H54 (cell line): ENCODE measurements around the gene JMJD8.

ENCODE experiments used
- DNase-seq: peaks from one replicate; pipeline ENCODE4 v3.0.0; 2011; ENCODE audit warnings: low spot score, mixed read lengths; ENCODE audit not compliant: insufficient read length
- FAIRE-seq: peaks from 3 replicates; lab custom pipeline; 2011; peaks lifted over from hg19 to GRCh38; lab: Jason Lieb, UNC
- POLR2A ChIP-seq: IDR thresholded peaks from 2 replicates; pipeline ENCODE4 v1.6.1; 2011; ENCODE audit warnings: low read depth, mild to moderate bottlenecking, low read length

JMJD8 gene

DNA sequence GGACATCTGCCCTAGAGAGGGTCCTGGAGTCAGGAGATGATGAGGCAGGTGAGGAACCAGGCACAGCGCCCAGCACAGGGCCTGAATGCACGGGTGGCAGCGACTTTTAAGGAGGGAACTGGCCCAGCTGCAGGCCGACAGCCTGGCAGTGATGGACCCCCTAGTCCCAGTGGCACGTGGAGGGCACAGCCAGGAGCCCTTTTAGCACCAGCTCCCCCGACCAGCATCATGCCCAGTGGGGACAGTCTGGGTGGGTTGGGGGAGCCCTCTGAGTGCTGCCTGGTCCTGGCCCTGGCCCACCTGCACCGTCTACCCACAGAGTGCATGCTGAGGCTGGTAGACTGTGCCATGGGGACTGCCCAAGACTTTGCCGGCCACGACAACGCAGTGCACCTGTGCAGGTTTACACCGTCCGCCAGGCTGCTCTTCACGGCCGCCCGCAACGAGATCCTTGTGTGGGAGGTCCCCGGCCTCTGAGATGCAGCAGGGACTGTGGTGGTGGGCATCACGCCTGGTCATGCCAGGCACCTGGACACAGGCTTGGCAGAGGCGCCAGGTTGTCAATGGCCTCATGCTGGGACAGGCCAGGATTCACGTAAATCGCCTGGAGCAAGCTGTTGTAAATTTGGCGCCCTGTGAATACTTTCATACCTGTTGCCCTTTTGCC, 16.9 kb downstream of the JMJD8 start:
- TF ChIP-seq POLR2A: no peak
- DNase-seq (no peak), FAIRE-seq (no peak)

DNA sequence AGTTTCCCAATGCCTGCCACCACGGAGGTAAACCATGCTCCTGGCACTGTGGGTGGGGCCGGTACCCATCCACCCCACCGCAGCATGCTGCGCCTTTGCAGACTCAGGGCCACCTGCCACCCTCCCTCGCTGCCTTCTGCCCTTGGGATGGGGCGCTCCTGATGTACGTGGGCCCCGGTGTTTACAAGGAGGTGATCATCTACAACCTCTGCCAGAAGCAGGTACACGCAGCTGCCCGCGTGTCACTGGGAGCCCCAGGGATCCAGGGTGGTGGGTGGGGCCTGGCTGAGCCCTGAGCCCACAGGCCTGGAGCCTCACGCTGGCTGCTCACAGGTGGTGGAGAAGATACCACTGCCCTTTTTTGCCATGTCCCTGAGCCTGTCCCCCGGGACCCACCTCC, 17.6 kb downstream of the JMJD8 start:
- DNase-seq: no peak
- no peak for FAIRE-seq
- no peak for TF ChIP-seq POLR2A

DNA sequence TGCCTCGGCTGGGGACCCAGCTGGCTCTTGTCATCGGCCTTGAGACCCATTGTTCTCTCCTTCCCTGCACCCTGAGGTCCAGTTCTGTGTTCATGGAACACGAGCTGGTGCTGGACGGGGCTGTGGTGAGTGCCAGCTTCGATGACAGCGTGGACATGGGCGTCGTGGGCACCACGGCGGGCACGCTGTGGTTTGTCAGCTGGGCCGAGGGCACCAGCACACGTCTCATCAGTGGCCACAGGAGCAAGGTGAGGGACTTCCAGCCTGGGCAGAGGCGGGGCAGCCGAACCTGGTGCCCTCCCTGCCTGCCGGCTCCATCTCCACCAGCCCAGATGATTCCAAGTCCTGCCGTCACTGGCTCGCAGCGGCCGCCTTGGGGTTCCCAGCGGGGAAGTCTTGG, 21.5 kb downstream of the JMJD8 start:
- no peak for TF ChIP-seq POLR2A
- FAIRE-seq: no peak
- DNase-seq: no peak

DNA sequence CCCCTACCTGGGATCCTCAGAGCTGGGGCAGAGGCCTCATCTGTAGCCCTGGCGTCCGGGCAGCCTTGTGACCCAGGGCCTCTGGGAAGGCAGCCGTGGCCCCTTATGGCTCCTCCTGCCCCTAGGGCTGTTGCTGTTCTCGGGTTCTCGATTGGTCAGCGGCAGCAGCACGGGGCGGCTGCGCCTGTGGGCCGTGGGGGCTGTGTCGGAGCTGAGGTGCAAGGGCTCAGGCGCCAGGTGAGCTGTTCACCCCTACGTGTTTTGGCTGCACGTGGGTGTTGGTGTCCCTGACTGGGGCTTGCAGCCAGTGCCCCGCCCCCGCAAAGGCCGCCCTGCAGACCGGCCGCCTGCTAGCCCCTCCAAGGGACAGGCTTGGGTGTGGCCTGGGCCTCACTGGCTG, 22.0 kb downstream of the JMJD8 start:
- DNase-seq (no peak), FAIRE-seq (no peak)

DNA sequence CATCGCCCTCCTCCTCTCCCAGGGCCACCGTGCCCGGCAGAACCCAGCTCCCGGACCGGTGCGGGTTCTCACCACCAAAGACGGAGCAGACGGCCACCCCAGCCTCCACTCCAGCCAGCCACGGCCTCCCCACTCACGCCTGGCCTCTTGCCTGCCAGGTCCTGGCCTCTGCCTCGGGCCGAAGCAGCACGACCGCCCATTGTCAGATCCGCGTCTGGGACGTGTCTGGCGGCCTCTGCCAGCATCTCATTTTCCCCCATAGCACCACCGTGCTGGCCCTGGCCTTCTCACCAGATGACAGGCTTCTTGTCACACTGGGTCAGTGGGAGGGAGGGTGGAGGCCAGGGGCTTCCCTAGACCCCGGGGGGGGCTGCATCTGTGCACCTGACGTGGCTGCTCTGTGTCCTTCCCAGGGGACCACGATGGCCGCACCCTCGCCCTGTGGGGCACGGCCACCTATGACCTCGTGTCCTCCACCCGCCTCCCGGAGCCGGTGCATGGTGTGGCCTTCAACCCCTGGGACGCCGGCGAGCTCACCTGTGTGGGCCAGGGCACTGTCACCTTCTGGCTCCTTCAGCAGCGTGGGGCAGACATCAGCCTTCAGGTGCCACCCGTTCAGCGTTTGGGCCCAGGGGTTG, 22.8 kb downstream of the JMJD8 start:
- no peak for FAIRE-seq
- DNase-seq: no peak
- TF ChIP-seq POLR2A: no peak

More for the DNA sequence above, 22.0 kb downstream of the JMJD8 start:
- TF ChIP-seq POLR2A: no peak

DNA sequence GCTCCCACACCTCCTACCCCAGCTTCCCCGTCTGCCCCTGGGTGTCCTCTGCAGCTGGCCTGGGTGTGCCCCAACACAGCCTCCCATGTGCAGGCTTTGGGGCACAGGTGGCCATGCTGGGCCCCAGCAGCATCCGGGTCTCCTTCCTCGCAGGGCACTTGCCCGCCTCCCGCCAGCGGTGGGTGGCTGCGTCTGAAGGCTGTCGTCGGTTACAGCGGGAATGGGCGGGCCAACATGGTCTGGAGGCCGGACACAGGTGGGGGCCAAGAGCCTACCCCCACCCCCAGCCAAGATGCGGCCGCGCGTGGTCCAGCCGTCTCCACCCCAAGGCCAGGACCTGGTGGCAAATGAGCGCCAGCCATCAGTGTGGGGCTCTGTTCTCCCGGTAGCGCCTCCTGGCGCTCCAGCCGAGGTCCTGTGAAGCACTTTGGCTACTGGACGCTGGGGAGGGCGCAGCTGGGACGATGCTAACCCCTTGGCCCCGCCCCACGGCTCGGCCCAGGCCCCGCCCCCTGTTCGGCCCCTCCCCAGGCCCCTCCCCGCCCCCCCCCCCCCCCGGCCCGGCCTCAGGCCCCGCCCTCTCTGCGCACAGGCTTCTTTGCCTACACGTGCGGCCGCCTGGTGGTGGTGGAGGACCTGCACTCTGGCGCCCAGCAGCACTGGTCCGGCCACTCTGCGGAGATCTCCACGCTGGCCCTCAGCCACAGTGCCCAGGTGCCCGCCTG, 23.5 kb downstream of the JMJD8 start:
- DNase-seq: no peak
- TF ChIP-seq POLR2A: no peak
- no peak for FAIRE-seq

DNA sequence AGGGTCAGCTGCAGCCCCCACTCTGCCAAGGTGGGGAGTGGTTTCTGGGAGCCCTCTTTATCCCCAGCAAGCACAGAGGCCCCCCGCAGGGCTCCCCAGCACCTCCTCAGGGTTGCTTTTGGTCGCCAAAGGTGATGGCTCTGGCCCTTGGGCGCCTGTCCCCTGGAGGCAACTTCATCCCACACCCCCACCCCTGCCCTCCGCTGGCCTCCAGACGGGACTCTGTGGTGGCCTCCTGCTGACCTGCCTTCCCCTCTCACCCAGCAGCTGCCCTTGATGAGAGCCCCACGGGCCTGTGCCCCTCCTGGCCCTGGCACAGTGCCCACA, 24.0 kb downstream of the JMJD8 start:
- DNase-seq (no peak), FAIRE-seq (no peak)
- TF ChIP-seq POLR2A: no peak

DNA sequence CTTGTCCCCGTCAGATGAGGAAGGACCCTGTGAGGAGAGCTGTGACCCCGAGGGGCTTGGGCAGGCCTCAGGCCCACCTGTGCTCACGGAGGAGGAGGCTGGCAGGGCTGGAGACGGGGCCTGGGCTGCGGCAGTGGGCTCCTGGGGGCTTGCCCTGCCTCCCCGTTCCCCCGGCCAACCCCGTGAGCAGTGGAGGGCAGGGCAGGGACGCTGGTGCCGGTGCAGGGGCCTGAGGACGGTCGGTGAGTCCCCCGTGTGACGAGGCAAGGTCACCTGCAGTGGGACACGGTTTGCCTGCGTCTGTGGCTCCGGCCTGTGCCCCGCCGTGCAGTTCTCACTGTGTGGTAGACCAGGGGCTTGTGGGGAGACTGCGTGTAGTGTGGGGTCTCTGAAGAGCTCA, 24.5 kb downstream of the JMJD8 start:
- FAIRE-seq (no peak), DNase-seq (no peak)
- no peak for TF ChIP-seq POLR2A

DNA sequence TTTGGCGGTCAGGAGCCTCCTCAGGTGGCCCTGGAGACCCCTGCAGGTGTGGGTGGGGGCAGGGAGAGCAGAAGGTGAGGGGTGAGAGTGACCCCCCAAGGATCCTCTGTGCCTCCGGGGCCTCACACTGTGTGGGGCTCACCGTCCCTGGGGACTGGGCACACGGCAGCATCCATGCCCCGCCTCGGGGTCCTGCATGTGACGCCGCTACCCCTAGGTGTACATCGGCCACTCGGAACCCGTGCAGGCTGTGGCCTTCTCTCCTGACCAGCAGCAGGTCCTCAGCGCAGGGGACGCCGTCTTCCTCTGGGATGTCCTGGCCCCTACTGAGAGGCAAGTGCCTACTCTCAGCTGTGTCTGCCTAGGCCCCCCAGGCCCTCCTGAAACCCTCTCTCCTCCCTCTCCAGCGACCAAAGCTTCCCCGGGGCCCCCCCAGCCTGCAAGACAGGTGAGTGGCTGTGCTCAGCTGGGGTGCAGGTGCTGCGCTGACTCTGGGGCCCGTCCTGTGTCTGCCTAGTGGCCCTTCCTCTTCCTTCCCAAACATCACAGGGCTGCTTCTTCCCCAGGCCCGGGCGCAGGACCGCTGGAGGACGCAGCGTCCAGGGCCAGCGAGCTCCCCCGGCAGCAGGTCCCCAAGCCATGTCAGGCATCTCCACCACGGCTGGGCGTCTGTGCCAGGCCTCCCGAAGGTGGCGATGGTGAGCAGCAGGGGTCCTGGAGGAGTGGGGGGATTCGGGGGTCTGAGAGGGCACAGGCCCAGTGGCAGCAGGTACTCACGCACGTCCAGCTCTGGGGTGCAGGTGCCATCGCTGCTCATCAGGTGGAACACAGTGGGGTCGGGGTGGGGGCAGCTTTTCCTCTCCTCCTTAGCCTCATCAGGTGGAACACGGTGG, 25.2 kb downstream of the JMJD8 start:
- DNase-seq (no peak), FAIRE-seq (no peak)
- no peak for TF ChIP-seq POLR2A

DNA sequence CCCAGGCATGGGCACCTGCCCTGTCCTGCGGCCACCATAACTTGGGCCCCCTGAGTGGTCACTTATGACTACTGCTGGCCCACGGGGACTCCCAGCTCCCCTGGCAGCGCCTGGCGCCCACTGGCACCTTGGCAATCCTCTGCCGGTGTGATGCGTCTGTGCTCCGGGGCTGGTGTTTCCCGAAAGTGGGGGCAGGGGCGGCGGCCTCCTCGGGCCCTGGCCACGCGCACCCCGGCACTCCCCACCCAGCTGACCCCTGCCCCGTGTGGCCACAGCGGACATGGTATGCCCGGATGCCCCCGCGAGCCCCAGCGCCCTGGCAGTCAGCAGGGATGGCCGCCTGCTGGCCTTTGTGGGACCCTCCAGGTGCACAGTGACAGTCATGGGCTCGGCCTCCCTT, 26.6 kb downstream of the JMJD8 start:
- DNase-seq (no peak), FAIRE-seq (no peak)
- no peak for TF ChIP-seq POLR2A

DNA sequence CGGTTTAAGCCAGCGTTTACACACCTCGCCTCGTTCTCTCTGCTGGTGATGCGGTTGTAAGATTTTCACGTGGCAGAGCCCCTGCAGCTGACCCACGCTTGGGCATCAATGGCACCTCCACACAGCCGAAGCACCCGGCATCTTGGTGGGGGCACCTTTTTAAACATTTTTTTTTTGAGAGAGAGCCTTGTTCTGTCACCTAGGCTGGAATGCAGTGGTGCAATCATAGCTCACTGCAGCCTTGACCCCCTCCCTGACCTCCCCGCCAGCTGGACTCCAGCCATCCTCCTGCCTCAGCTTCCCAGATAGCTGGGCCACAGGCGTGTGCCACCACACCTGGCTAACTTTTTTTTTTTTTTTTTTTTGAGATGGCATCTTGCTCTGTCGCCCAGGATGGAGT, 30.1 kb downstream of the JMJD8 start:
- TF ChIP-seq POLR2A: no peak
- no peak for FAIRE-seq

DNA sequence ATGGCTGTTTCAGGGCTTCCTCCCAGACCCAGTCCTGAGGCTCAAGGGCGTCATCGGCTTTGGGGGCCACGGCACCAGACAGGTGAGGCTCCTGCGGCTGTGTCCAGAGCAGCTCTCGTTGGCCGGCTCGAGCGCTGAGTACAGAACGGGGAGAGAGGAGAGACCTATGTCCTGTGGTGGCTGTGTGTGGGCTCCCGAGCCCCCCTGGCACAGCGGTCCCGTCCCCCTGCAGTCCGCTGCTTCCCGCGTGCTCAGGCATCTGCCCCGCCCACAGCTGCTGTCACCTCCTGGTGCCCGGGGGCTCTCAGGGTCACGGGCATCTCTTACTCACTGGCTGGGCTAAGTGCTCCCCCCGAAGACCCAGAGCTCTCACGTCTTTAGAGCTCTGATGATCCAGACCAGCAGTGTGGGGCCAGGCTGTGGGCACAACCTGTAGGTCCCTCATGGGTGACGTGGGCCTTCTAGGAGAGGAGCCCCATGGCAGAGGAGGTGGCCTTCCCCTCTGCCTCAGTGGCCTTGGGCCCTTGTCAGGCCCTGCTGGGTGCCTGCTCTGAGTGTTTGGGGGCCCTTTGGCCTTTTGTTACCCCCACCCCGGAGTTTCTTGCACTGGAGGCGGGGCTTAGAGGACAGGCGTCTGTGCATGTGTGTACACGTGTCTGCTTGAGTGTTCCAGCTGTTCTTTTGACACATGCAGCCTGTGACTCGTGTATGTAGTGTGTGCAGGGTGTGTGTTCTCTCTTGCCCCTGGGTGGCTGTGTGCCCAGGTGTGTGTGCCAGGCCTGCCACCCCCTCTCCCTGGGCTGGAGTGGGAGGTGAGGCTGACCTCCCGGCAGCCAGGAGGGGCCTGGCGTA, 31.5 kb downstream of the JMJD8 start:
- DNase-seq: no peak
- no peak for FAIRE-seq

More for the DNA sequence above, 30.1 kb downstream of the JMJD8 start:
- no peak for DNase-seq

DNA sequence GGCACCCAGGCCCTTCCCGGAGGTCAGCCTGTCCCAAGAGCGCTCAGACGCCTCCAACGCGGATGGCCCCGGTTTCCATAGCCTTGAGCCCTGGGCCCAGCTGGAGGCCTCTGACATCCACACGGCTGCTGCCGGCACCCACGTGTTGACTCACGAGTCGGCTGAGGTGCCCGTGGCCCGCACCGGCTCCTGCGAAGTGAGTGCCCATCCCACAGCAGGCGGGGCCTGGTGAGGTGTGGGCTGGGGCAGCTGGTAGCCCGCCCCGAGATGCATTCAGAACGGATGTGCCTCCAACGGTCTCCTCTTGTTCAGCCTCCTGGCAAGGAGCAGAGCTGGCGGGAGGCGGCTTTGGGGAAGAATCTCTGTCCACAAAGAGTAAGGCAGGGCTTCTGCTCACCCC, 32.3 kb downstream of the JMJD8 start:
- DNase-seq (no peak), FAIRE-seq (no peak)
- no peak for TF ChIP-seq POLR2A

More for the DNA sequence above, 31.5 kb downstream of the JMJD8 start:
- no peak for TF ChIP-seq POLR2A
